Mesothelial cell of epicardium (in vitro differentiated cells): ENCODE results near the gene PDLIM4. TPM values are rescaled to one million over a fixed set of nuclear protein-coding genes. Genes with fewer than 3 reads are reported as not detected.
A peak's percentile ranks its signal among the peaks of the same experiment; 100 is the strongest.

ENCODE experiments used
- DNase-seq, 2 experiments: peaks; one replicate each; pipeline ENCODE4 v3.0.0; 2021; ENCODE audit warnings: low spot score in 2 of 2; ENCODE audit not compliant: unreplicated experiment in 2 of 2
- H3K27ac Mint-ChIP-seq: 2 replicates; pipeline ENCODE4 v1.8.0; 2021; ENCODE audit warnings: mixed read lengths
- H3K27me3 Mint-ChIP-seq: 2 replicates; pipeline ENCODE4 v1.8.0; 2021; ENCODE audit warnings: low read depth, mixed read lengths
- H3K36me3 Mint-ChIP-seq: 2 replicates; pipeline ENCODE4 v1.8.0; 2021; ENCODE audit warnings: mixed read lengths
- H3K4me1 Mint-ChIP-seq: 2 replicates; pipeline ENCODE4 v1.8.0; 2021; ENCODE audit warnings: mixed read lengths
- H3K4me3 Mint-ChIP-seq: 2 replicates; pipeline ENCODE4 v1.8.0; 2021; ENCODE audit warnings: mild to moderate bottlenecking, moderate library complexity, mixed read lengths
- H3K9me3 Mint-ChIP-seq: 2 replicates; pipeline ENCODE4 v1.8.0; 2021; ENCODE audit warnings: mixed read lengths
- microRNA-seq: library from miRNA; unstranded; fragments of <30 nt; microRNA quantifications from one replicate; pipeline ENCODE4 v1.2.0, GENCODE V29; 2021; ENCODE audit warnings: inconsistent platforms, mixed read lengths
- total RNA-seq: library from RNA; stranded (reverse); gene quantifications from 3 replicates; pipeline ENCODE4 v1.2.1, GENCODE V29; 2021
- TF ChIP-seq, protein P1 (sequence below): fragments of 200-600 bp; sonication (generic); IDR thresholded peaks from one replicate; pipeline ENCODE4 v1.5.0; 2021; ENCODE audit warnings: antibody characterized with exemption; ENCODE audit not compliant: unreplicated experiment

PDLIM4 gene
- total RNA-seq, 1 donor from 2014 or later: 50.7 TPM

DNA sequence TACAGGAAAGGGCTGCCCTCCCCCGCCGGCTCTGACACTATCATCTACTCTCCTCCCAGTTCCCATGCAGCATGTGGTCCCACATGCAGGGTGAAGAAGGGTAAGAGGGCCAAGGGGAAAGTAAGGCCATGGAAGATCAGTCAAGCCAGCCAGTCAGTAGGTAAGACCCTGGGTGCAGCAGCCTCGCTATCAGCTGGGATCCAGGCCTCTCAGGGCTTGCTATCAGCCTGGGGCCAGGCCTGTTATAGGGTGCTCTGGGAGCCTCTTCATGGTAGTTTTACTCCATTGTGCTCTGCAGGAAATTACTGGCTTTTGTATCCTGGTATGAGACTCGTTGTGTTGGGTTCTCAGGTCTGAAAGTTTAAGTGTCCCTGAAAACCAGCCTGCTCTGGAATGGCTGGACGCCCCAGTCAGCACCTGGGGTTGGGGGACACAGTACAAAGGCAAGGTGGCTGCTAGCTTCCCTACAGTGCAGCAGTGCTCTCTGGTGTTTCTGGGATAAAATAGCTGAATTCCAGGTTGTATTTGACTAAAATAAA is 58.1 kb downstream of the PDLIM4 start:
- no peaks in the 10 kb centered on the region for H3K27me3 Mint-ChIP-seq
- no peak overlapping the region for H3K27ac Mint-ChIP-seq
- H3K9me3 Mint-ChIP-seq: no peaks in the 10 kb centered on the region
- no peak for DNase-seq
- TF ChIP-seq, protein P1, sequence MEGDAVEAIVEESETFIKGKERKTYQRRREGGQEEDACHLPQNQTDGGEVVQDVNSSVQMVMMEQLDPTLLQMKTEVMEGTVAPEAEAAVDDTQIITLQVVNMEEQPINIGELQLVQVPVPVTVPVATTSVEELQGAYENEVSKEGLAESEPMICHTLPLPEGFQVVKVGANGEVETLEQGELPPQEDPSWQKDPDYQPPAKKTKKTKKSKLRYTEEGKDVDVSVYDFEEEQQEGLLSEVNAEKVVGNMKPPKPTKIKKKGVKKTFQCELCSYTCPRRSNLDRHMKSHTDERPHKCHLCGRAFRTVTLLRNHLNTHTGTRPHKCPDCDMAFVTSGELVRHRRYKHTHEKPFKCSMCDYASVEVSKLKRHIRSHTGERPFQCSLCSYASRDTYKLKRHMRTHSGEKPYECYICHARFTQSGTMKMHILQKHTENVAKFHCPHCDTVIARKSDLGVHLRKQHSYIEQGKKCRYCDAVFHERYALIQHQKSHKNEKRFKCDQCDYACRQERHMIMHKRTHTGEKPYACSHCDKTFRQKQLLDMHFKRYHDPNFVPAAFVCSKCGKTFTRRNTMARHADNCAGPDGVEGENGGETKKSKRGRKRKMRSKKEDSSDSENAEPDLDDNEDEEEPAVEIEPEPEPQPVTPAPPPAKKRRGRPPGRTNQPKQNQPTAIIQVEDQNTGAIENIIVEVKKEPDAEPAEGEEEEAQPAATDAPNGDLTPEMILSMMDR: no peak
- H3K36me3 Mint-ChIP-seq: peaks cover 8% of the 10 kb centered on the region
- no peak overlapping the region for H3K4me3 Mint-ChIP-seq
- peaks cover 5% of the 10 kb centered on the region for H3K4me1 Mint-ChIP-seq

DNA sequence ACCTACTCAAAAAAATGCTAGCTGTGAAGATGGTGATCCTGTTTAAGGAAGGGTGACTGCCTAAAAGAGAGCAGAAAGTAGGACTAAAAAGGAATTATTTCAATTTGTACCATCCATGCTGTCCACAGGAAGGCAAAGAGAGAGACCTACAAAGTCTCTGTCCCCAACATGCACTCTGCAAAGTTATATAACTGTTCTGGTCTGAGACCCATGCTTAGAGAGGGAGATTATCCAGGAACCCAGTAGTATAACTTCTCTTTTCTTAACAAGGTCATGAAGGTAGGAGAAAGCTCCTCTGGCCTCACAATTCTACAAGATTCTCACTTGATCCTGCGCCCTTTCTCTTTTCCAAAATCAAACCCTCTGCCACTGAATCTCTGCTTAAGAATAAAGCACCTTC is 62.5 kb downstream of the PDLIM4 start:
- H3K9me3 Mint-ChIP-seq: no peaks in the 10 kb centered on the region
- peaks cover 18% of the 10 kb centered on the region for H3K4me1 Mint-ChIP-seq
- DNase-seq: no peak
- TF ChIP-seq, protein P1: no peak
- H3K27me3 Mint-ChIP-seq: no peaks in the 10 kb centered on the region
- H3K27ac Mint-ChIP-seq: no peak overlapping the region
- no peak overlapping the region for H3K4me3 Mint-ChIP-seq
- H3K36me3 Mint-ChIP-seq: peaks cover 3% of the 10 kb centered on the region

DNA sequence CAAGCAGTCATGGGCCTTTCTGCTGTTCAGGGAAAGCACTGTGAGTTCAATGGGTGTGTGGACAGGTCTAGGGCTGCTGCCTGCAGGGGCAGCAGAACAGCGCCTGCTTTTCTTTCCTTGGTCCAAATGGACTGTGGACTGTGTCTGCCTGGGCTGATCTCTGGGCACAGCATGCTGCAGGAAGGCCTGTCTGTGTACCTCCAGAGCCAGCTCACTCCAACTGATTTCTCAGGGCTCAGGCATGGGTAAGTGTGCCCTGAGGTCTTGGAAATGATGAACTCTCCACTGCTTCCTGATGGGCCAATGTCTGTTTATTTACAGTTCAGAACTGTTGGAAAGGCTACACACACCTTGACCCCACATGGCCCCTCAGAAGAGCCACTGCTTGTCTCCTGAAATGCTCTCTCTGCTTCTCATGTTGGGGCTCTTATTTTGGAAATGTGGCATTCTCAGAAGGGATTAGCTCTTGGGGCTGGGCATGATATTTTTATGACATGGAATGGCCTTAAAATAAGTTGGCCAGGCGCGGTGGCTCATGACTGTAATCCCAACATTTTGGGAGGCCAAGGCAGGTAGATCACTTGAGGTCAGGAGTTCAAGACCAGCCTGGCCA is 63.7 kb downstream of the PDLIM4 start:
- H3K9me3 Mint-ChIP-seq: no peaks in the 10 kb centered on the region
- H3K4me1 Mint-ChIP-seq: peaks cover 18% of the 10 kb centered on the region
- TF ChIP-seq, protein P1: no peak
- no peaks in the 10 kb centered on the region for H3K27me3 Mint-ChIP-seq
- peaks cover 3% of the 10 kb centered on the region for H3K36me3 Mint-ChIP-seq
- no peak overlapping the region for H3K4me3 Mint-ChIP-seq
- H3K27ac Mint-ChIP-seq: no peak overlapping the region
- no peak for DNase-seq

DNA sequence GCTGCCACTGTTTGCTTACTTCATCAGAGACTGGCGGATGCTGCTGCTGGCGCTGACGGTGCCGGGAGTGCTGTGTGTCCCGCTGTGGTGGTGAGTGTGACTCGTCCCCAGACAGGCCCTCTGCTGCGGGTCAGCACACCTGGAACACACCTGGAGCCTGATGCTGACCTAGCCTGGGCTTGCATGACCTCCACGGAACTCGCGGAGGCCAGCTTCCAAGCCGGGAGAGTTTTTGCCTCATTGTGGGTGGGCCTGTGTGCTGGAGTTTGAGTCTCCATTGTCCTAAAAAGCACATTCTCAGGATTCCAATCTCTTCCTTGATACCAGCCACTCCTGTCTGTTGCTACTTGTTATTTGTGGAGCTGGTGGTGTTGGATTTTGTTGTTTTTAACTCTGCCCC is 64.8 kb downstream of the PDLIM4 start:
- Mint-ChIP-seq H3K4me3 (no peak overlapping the region), H3K4me1 (peaks cover 18% of the 10 kb centered on the region), H3K27me3 (no peaks in the 10 kb centered on the region), H3K9me3 (no peaks in the 10 kb centered on the region), H3K27ac (peak overlapping the region; percentile 83), H3K36me3 (peaks cover 3% of the 10 kb centered on the region)
- DNase-seq: no peak
- TF ChIP-seq, protein P1: no peak

Small RNAs within 50 kb of the gene (microRNA-seq; reads per million reads assigned to microRNA genes)
- gene MIR6830: not detected

Other genes starting within 250 kb of the PDLIM4 start
- not detected in 3 replicates for gene ACSL6, start 246.0 kb upstream of the PDLIM4 start, total RNA-seq
- not detected in 3 replicates for gene IL3, start 197.0 kb upstream of the PDLIM4 start, total RNA-seq
- gene CSF2, start 183.9 kb upstream of the PDLIM4 start, total RNA-seq: not detected in 3 replicates
- gene P4HA2, start 29.8 kb upstream of the PDLIM4 start, total RNA-seq: 66.3 to 68.7 TPM (median 66.9 TPM) in 3 replicates
- 2.1 to 2.4 TPM (median 2.2 TPM) in 3 replicates for gene SLC22A4, start 36.7 kb downstream of the PDLIM4 start, total RNA-seq
- gene SLC22A5, start 112.0 kb downstream of the PDLIM4 start, total RNA-seq: 27.7 to 31.1 TPM (median 30.8 TPM) in 3 replicates
- 33.1 to 35.6 TPM (median 33.3 TPM) in 3 replicates for gene IRF1, start 233.1 kb downstream of the PDLIM4 start, total RNA-seq